ENCODE data around the gene FAM200B. TPM values are rescaled to one million over a fixed set of nuclear protein-coding genes. Genes with fewer than 3 reads are reported as not detected.
"Not testable (repeated sequence)": the region's sequence is repeated elsewhere in the genome, so short reads cannot be mapped to it uniquely, and the experiment has no call there.

FAM200B gene
- polyA plus RNA-seq, 1 donor = 27.5 TPM

DNA sequence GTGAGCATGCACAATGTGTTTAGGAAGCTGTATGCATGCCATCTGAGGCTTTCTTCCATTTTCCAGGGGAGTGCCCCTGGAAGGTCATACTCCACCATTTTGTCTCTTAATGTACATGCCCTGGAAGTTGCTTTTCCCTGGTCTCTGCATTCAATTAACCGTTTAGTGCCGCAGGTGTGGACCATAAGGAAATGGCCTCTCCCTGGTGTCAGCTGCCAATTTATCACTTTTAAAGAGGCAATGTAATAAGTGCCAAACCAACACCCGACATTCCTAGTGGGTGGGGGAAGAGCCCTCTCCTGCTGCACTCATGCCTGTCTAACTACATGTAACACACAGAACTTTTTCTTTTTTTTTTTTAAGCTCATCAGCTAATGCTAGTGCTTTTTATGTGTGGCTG is 14.1 kb downstream of the FAM200B start:
- no peak for DNase-seq (ENCODE audit: low read depth)

DNA sequence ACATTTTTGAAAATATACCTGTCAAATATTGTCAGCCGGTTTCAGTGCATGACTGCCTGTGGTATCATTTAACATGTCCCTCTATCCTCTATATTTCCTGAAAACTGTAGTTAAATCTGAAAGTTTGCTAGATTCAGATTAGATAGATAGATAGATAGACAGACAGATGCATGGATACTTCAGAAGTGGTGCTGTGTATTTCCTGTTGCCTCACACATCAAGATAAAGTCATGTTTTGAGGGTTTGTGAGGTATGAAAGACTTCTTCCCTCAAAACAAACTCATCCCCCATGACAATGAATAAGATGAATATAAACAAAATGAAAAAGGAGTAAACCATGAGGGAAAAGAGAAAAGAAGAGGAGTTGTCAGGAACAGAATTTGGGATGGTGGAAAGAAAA is 15.2 kb downstream of the FAM200B start:
- no peak for DNase-seq (ENCODE audit: low read depth)

DNA sequence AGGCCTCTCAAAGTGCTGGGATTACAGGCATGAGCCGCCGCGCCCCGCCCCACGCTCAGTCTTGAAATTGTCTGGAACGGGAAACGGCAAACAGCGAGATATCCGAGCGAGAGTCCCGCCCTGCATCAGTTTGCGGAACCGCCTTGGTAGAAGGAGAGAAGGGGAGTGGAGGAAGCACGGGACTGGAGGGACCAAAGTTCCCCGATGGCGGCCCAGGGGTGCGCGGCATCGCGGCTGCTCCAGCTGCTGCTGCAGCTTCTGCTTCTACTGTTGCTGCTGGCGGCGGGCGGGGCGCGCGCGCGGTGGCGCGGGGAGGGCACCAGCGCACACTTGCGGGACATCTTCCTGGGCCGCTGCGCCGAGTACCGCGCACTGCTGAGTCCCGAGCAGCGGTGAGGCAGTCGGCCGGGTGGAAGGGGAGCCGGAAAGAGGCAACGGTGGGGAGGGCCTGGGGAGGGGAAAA is 21.3 kb downstream of the FAM200B start, which contains the start of gene BST1:
BST1 (plus strand) TSS at position 125 of the 463 bp plus-strand sequence; CDS start at position 205, 80 bp downstream.
- no peak for DNase-seq (ENCODE audit: low read depth)

DNA sequence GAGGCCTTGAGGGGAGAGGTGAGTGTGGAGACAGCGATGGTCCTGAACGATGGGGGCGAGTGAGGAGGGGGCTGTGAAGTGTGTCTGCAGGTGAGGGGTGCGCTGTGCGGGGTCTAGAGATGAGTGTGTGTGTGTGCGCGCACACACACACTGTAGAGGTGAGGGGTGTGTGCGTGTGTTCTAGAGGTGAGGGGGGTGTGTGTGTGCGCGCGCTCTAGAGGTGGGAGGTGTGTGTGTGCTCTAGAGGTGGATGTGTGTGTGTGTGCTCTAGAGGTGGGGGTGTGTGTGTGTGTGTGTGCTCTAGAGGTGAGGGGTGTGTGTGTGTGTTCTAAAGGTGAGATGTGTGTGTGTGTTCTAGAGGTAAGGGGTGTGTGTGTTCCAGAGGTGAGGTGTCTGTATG is 21.8 kb downstream of the FAM200B start:
- DNase-seq (ENCODE audit: low read depth) = no peak

DNA sequence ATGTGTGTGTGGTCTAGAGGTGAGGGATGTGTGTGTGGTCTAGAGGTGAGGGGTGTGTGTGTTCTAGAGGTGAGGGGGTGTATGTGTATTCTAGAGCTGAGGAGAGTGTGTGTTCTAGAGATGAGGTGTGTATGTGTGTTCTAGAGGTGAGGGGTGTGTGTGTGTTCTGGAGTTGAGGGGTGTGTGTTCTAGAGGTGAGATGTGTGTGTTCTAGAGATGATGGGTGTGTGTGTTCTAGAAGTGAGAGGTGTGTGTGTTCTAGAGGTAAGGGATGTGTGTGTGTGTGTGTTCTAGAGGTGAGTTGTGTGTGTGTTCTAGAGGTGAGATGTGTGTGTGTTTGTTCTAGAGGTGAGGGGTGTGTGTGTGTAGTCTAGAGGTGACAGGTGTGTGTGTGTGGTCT is 22.5 kb downstream of the FAM200B start:
- DNase-seq (ENCODE audit: low read depth) = no peak

DNA sequence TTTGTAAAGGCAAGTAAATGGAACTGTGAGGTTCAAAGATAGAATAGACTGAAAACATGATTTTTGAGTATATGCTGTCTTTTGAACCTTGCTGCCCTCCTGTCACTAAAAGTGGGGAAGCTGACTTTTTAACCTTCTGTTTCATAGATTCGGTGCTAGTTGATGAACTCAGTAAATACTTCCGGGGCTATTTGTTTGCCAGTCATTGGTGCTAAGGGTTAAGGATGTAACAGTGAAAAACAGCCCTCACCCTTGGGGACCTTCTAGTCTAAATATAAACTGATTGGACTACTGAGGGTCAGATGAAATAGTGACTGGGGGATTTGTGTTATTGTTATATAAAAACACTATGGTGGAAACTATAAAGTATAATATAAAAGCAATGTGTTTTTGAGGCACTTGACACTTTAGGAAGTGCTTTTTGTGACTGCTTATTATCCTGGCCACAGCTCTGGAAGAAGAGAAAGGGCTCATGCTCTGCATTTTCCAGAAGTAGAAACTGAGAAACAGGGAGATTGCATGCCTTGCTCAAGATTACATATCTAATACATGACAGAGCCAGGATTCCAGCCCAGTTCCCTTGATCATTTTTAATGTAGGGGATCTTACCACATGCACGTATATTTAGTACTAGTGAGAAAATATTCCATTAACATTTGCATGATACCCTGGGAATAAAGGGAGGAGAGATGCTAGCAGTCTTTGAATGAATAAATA is 25.2 kb downstream of the FAM200B start:
- no peak for DNase-seq (ENCODE audit: low read depth)

DNA sequence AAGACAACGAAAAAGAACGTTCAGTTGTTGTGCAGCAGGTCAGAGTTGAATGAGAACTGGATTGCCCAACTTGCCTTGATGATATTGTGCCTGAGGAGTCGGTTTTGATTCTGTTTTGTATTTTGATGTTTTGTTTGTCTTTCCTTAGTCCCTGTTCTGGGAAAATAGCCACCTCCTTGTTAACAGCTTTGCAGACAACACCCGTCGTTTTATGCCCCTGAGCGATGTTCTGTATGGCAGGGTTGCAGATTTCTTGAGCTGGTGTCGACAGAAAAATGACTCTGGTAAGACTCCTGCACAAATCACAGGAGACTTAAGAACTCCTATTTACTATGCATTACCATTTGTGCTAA is 25.7 kb downstream of the FAM200B start:
- no peak for DNase-seq (ENCODE audit: low read depth)

DNA sequence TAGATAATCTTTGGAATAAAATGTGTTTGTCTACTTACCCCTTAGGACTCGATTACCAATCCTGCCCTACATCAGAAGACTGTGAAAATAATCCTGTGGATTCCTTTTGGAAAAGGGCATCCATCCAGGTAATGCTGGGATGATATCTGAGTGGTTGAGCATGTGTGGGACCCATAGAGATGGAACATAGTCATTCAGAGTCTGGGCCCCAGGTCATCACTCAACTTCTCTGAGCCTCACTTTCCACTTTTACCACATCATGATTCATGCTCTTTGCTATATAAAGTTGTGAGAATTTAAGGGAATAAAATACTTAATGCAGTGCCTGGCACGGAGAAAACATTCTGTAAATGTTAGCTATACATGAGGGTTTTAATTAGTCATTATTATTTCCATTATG is 30.1 kb downstream of the FAM200B start:
- DNase-seq (ENCODE audit: low read depth) = no peak

DNA sequence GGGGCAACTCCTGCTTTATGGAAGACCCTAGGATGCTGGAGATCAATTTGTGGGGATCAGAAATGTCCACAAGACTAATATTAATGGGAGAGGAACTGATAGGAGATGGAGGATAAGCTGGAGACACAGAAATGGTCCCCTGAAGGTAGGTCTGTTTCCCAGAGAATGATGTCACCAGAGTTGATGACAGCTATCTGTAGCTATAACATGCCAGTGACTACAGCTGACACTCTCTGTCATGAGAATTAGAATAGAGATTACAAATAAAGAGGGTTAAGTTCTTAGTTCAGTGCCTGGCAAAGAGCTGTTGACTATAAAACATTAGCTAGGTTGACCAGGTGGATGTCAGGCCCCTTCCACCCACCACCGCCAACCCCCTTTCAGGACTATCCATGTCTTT is 30.6 kb downstream of the FAM200B start:
- no peak for DNase-seq (ENCODE audit: low read depth)

DNA sequence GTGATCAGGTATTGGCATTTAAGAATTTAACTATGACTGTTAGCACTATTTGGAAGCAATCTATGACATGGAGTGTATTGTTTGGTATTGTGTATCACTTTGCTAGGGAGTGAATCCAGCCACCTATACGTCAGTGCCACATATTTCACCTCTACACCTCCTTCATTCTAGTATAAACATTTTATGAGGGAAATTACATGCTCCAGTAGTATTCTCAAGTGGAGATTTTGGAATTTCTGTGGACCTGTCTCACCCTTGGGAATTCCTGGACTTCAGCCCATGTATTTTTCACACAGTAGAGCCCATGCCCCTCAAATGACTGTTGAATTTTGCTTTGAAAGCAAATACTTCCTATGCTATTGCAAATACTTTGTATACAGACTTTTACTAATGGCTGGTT is 32.5 kb downstream of the FAM200B start:
- DNase-seq (ENCODE audit: low read depth) = no peak

DNA sequence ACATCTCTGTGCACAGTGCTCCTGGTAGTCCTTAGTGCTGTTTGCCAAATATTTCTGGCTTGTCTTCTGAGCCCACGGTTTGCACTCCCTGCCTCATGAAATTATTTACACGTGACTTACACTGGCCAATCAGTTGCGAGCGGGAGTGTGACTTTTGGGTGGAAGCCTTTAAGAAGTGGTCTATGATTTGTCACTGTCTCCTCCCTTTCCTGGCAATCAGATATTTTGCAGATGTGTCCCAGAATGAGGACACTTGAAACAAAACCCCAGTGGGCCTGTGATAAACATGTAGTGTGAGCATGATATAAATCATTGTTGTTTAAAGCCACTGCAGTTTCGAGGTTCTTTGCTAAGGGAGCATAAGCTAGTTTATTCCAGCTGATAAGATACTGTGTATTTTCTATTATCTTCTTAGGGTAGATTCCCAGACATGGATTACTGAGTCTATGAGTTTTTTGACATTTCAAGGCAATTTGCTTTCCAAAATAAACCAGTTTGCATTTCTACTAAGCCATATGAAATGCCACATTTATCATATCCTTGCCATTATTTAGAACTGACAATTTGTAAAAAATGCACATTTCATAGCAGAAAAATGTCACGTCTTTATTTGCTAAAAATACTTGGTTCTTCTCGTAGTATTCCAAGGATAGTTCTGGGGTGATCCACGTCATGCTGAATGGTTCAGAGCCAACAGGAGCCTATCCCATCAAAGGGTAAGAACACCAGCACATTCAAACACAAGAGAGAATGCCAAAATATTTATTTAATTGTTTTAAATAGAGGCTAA is 33.2 kb downstream of the FAM200B start:
- no peak for DNase-seq (ENCODE audit: low read depth)

DNA sequence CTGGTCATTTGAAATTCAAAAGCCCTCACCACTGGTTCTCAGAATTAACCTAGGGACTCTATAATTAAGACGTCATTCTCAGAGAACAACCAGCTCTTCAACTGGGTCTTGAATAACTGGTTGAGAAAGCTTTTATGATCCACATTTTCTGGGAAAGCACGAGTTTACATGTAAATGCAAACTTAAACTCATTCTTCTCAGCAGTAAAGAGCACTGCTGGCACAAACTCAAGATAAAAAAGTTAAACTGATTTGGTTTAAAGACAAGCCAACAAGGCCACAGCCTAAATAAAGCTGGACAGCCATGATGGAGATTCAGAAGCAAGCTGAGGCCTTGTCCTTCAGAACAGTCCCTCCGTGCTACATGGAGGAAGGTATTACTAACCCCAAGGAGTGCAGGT is 34.5 kb downstream of the FAM200B start:
- no peak for DNase-seq (ENCODE audit: low read depth)

DNA sequence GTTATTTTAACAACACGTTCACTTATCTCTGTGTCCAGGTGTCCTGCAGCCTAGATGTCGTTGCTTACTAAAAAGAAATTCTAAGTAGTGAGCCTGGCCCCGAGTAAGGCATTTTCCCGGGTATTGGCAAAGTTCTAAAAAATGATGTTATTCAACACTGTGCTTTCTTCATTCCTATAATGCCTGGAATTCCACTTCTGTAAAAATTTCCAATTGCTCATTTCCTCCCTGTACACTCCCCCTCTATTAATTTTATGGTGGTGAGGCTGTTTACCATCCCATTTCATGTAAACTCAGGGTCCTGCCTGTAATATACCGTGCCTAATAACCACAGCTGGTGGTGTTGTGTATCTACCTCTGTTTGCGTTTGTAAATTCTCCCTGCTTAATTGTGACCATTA is 35.5 kb downstream of the FAM200B start:
- DNase-seq (ENCODE audit: low read depth) = no peak

DNA sequence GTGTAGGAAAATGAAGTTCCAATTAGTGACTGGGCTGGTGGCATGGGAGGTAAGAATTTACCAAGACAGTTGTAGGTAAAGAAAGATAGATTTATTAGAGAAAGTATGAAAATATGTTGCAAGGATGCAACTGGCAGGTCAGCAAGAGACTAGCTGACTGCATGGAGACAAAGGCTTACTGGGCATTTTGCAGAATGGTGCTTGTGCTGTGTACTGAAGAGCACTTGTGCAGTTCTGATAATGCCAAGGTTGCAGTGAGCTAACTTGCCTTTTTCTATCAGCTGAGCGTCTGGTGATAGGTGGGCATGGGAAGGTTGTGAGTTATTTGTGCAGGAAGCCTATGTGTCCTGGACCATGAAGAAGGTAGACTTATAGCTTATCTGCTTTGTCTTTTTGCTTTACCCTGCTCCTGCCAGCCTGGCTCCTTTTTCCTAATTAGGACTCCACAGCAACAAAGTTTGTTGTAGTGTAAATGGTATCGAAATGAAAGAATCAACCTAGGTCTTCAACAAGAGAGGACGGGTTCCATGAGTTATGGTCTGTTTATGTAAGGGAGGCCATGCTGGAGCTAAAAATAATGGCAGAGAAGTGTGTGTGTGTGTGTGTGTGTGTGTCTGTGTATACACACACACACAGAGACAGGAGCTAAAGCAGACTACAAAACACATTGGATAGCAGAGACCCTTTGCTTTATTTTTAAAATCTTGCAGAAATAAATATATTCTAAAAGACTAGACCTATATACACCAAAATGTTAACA is 36.2 kb downstream of the FAM200B start:
- DNase-seq (ENCODE audit: low read depth) = no peak

DNA sequence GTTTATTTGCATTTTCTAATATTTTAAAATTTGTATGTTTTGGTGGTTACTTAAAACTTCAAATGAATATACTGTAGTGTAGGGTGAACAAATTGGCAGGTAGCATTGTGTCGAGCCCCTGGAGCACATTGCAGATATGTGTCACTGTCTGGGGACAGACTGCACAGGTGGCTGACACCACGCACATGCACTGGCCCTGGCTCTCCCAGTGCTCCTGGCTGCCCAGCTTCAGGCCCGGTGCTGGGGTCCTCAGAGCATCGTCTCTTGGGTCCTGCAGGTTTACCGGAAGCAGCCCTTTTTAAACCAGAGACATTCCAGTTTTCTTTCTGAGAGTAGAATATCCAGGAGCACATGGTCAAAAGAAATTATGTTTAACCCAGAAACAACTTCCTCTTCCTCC is 36.8 kb downstream of the FAM200B start:
- DNase-seq (ENCODE audit: low read depth) = no peak

DNA sequence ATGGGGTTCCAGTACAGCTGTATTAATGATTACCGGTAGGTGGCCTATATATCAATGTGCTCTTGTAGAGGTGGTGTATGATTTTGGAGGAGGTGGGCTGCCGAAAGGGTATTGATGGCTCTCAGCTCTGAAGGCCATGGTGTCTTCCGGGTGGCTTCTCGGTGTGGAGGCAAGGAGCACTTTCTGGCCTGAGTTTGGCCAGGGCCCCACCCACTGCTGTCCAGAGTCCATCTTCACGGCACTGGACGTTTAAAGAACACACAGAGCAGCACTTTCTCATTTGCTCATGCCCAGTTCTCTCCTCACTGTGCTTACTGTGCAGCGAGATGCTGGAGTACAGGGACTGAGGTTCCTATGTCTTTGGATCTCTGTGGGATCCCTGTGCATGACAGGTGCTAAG is 37.3 kb downstream of the FAM200B start:
- no peak for DNase-seq (ENCODE audit: low read depth)

DNA sequence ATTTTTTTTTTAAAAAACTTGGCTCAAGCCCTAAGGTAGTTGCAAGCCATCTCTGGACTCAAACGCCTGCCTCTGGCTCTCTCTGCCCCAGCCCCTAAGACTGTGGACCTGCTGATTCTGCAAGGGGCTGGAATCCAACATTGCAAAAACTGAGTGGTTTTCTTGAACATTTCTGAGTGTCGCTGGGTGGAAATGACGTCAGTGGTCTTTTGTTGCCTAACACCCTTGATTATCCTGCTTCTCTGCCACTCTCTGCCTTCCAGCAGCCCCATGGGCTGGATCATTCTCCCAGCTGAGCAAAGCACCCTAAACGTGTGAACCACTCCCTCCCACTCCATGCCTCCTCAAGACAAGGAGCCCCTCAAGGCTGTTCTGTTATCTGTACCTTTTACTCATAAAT is 37.9 kb downstream of the FAM200B start:
- no peak for DNase-seq (ENCODE audit: low read depth)

DNA sequence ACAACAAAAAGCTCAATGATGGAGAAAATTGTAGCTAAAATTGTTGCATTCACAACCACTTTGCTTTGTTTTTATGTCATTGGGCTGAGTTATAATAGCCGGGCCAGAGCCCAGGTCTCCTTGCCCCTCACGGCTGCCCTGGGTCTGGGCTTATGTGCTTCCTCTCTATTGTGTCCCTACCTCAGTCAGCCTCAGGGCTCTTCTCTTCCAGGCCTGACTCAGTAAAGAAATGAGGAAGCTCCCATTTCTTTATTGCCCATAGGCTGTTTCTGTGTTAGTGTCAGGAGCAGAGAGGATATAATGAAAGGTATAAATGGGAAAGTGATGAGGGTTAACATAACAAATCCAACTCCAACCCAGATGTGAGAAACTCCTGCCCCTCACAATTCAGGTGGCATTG is 39.2 kb downstream of the FAM200B start:
- no peak for DNase-seq (ENCODE audit: low read depth)

DNA sequence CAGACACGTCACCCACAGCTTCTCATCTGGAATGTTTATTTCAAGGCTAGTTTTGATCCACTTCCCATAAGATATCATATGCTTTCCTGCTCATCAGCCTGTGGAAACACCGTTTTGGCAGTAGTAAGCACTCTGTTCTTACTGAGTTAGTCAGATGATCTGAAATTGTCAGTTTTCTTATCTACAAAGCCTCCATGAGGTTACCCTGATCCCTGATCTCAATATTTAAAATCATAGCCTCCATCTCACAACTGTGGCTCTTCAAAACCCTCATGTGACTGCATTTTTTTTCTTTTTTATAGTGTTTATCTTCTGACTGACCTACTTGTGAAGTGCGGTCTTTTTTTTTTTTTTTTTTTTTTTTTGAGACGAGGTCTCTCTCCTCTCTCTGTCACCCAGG is 44.0 kb downstream of the FAM200B start:
- no peak for DNase-seq (ENCODE audit: low read depth)

DNA sequence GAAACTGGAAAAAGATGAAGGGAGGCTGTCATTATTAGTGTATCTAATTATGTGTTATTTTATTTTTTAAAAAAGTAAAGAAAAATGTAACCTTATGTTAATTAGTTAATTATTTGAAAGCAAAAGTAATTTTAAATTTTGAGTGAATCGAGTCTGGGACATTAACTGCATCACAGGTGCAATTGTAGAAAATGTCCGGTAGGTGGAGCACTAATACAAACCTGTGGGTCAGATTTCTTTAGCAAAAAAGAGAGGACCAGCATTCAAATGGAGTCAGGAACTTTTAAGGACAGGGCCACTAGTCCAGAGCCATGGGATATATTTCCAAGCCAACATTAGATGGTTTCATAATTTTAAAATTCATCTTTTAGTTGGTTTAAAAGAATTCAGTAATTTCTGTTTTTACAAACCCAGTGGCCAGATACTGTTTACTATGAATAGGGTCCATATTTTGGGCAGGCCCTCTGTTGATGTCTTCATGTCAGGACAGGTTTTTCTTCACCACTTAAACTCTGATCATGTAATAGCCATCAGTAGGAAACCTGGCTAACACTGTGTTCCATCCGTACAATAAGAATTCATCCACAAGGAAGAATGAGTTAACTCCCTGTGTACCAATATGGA is 48.4 kb downstream of the FAM200B start:
- no peak for DNase-seq (ENCODE audit: low read depth)

DNA sequence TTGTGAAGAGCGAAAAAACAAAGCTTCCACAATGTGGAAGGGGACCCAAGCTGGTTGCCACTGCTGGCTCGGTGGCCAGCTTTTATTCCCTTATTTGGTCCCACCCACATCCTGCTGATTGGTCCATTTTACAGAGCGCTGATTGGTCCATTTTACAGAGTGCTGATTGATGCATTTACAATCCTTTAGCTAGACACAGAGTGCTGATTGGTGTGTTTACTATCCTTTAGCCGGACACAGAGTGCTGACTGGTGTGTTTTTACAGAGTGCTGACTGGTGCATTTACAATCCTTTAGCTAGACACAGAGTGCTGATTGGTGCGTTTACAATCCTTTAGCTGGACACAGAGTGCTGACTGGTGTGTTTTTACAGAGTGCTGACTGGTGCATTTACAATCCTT is 51.4 kb downstream of the FAM200B start:
- DNase-seq (ENCODE audit: low read depth) = not testable (repeated sequence)

DNA sequence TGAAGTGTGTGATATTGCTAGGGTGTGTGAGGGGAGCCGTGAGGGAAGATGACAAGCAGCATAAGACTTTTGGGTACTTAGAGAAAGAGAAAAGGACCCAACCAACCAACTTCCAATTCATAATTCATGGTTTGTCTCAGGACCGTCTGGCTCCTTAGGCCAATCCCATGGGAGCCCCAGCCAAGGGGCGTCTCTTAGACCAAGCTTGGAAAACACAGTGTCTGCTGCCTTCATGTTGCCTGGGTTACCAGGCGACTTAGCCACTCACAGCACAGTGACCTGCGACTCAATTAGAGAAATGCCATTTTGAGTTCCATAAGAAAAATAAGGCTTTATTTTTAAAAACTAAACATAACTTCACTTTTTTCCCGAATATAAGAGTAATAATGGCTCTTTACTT is 53.9 kb downstream of the FAM200B start:
- no peak for DNase-seq (ENCODE audit: low read depth)

Data from forelimb muscle (tissue), 1 donor.